AG04450 (cell line): ENCODE measurements around the gene STK4. TPM values are rescaled to one million over a fixed set of nuclear protein-coding genes. Genes with fewer than 3 reads are reported as not detected.

Experiments
- CTCF ChIA-PET: fragments of 300-600, 350-600 bp; formaldehyde crosslinking; extraction: SDS; loops from one replicate; lab custom pipeline; 2022; ENCODE audit warnings: antibody characterized with exemption, inconsistent platforms; lab: Charles Lee
- POLR2A ChIA-PET: fragments of 350-600 bp; formaldehyde crosslinking; extraction: SDS; loops from one replicate; lab custom pipeline; 2021; ENCODE audit warnings: antibody characterized with exemption, inconsistent platforms; lab: Yijun Ruan, JAX
- DNase-seq: peaks from one replicate; pipeline ENCODE4 v3.0.0-alpha.2; 2011; ENCODE audit warnings: low read depth, low spot score
- H3K27ac ChIP-seq: one replicate; pipeline ENCODE4 v1.5.1; 2012; ENCODE audit warnings: low read depth, low read length, control low read depth
- H3K27me3 ChIP-seq: one replicate; pipeline ENCODE4 v1.6.0; 2012; ENCODE audit warnings: low read length; ENCODE audit not compliant: control insufficient read depth, insufficient read depth
- H3K4me3 ChIP-seq: 2 replicates; pipeline ENCODE4 v1.5.1; 2011; ENCODE audit warnings: mild to moderate bottlenecking, low read depth, low read length, control low read depth
- H3K9me3 ChIP-seq: 2 replicates; pipeline ENCODE4 v1.5.1; 2012; ENCODE audit warnings: low read length; ENCODE audit not compliant: control insufficient read depth, insufficient read depth
- CTCF ChIP-seq: IDR thresholded peaks from 2 replicates; pipeline ENCODE4 v1.5.1; 2011; ENCODE audit warnings: low read depth, low read length, control low read depth, inconsistent platforms
- polyA plus RNA-seq: library from polyadenylated mRNA; depleted of rRNA; stranded (reverse); fragments of >200 nt; gene quantifications from 2 replicates; pipeline ENCODE4 v1.2.3, GENCODE V29; 2011

Gene STK4
- polyA plus RNA-seq, 1 experiment = 25.1 TPM

DNA sequence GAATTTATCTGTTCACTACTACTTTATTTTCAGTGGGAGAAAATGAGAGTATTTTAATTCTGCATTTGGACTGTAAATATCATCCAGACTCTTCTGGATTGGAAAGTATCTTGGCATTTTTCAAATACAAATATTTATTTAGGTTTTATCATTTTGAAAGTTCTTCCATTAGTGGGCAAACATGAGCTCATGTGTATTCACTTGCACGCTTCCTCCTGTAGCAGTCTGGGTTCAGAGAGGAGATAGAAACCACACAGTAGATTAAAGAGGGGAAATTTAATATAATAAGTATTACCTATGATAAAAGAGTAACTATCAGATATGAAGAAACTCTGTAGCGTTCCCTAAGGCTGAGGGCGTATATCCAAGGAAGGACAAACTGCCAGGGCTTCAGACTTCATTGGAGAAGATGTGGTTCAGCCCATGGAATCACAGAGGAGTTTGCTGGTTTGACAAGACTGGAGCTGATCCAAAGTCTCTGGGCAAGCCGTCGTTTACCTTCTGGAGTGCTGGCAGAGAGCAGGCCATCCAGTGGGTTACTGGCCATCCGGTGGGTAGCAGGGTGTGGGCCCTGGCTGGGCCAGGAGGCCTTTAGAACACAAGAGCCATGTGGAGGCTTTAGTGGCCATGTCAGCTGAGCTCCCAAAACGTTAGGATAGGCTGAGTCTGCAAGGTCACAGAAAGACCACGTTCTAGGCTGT, 90.3 kb downstream of the STK4 start:
- Histone ChIP-seq H3K27me3 (no peaks in the 10 kb centered on the region), H3K27ac (no peak overlapping the region), H3K9me3 (no peaks in the 10 kb centered on the region), H3K4me3 (no peak overlapping the region)
- ChIA-PET POLR2A (no interaction called here), CTCF (interaction anchor here (0.6 to 7.4 kb wide), 6 partner anchors 14 to 234 kb away, joined by 4 to 69 read pairs (median 6); no protein-coding TSS in a partner anchor)
- no peak for DNase-seq
- TF ChIP-seq CTCF = no peak

- DNase-seq = no peak
- no peaks in the 10 kb centered on the region for H3K27me3 ChIP-seq
- no peak overlapping the region for H3K4me3 ChIP-seq
- no peaks in the 10 kb centered on the region for H3K9me3 ChIP-seq
- TF ChIP-seq CTCF = no peak
- CTCF ChIA-PET = interaction anchor here (0.6 to 1.7 kb wide), 4 partner anchors 8 to 53 kb away, joined by 3 to 8 read pairs (median 6); no protein-coding TSS in a partner anchor
- POLR2A ChIA-PET = no interaction called here
- H3K27ac ChIP-seq = no peak overlapping the region
Observed at GRCh38 chr20:45058168-45058850, 92.0 kb downstream of the STK4 start.

DNA sequence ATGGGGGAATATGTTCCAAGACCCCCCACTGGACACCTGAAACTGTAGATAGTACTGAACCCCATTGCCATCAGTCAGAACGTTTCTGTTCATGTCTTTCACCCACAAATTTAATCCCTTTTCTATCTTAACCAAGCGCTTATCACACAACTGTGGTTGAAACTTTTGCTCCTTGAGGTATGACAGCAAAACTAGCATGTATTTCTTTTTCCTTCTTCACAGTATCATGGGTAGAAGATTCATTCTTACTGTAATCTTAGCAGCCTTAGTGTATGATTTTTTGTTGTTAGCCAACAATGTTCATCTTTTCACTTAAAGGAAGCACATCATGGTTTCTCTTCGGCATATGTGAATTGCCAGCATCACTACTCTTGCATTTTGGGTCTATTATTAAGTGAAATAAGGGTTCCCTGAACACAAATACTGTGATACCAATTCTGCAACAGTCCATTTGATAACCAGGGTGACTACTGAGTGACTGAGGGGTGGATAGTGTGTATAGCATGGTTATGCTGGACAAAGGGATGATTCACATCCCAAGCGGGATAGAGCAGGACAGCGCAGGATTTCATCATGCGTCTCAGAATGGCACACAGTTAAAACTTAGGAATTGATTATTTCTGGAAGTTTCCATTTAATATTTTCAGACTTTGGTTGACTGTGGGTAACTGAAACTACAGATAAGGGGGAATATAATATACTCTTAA, 92.9 kb downstream of the STK4 start:
- ChIA-PET POLR2A (no interaction called here), CTCF (interaction anchor here (0.6 to 2.6 kb wide), 5 partner anchors 15 to 234 kb away, joined by 3 to 15 read pairs (median 8); no protein-coding TSS in a partner anchor)
- no peak for DNase-seq
- no peaks in the 10 kb centered on the region for H3K27me3 ChIP-seq
- no peaks in the 10 kb centered on the region for H3K9me3 ChIP-seq
- no peak overlapping the region for H3K27ac ChIP-seq
- TF ChIP-seq CTCF = no peak
- no peak overlapping the region for H3K4me3 ChIP-seq

- no peak for DNase-seq
- Histone ChIP-seq H3K9me3 (no peaks in the 10 kb centered on the region), H3K27ac (no peak overlapping the region), H3K4me3 (no peak overlapping the region), H3K27me3 (no peaks in the 10 kb centered on the region)
- CTCF ChIA-PET = interaction anchor here (0.9 to 2.6 kb wide), 4 partner anchors 11 to 233 kb away, joined by 3 to 15 read pairs (median 6); no protein-coding TSS in a partner anchor
- no peak for TF ChIP-seq CTCF
- POLR2A ChIA-PET = no interaction called here
Observed at GRCh38 chr20:45060294-45060693, 94.0 kb downstream of the STK4 start.
